OCI-LY7 (cell line): Measurements from ENCODE around the gene ZNF821. TPM values are rescaled to one million over a fixed set of nuclear protein-coding genes. Genes with fewer than 3 reads are reported as not detected.
"Not testable (repeated sequence)": the region's sequence is repeated elsewhere in the genome, so short reads cannot be mapped to it uniquely, and the experiment has no call there.

Source experiments
- BruUV-seq: library from RNA; stranded (reverse); fragments of 400-500 nt; replicated peaks from 2 replicates; lab custom pipeline; 2021; lab: Mats Ljungman, UMichigan
- CTCF ChIA-PET: fragments of 300-600 bp; sonication (Branson Sonifier 250); formaldehyde crosslinking; loops from one replicate; lab custom pipeline; 2022; ENCODE audit warnings: antibody characterized with exemption; ENCODE audit not compliant: unreplicated experiment; lab: Charles Lee
- POLR2A ChIA-PET: fragments of 300-600 bp; sonication (Branson Sonifier 250); formaldehyde crosslinking; loops from one replicate; lab custom pipeline; 2022; ENCODE audit warnings: antibody characterized with exemption; lab: Charles Lee
- DNase-seq: peaks from one replicate; pipeline ENCODE4 v3.0.0-alpha.2; 2015; ENCODE audit warnings: low spot score
- H2AFZ ChIP-seq: fragments of 200-600 bp; sonication (generic), shearing (Covaris generic); 2 replicates; pipeline ENCODE4 v1.6.1; 2014; ENCODE audit warnings: mild to moderate bottlenecking, antibody characterized with exemption, low read length, moderate library complexity
- H3K27ac ChIP-seq: fragments of 200-600 bp; sonication (generic); 2 replicates; pipeline ENCODE4 v1.5.1; 2014; ENCODE audit warnings: mixed run types, low read depth, mild to moderate bottlenecking, moderate library complexity, low read length, inconsistent platforms; ENCODE audit not compliant: poor library complexity, severe bottlenecking
- H3K36me3 ChIP-seq: fragments of 200-600 bp; sonication (generic); 2 replicates; pipeline ENCODE4 v1.6.1; 2014; ENCODE audit warnings: mild to moderate bottlenecking, antibody characterized with exemption, low read length, moderate library complexity, mixed read lengths; ENCODE audit not compliant: insufficient read depth
- H3K4me1 ChIP-seq: fragments of 200-600 bp; sonication (generic); 2 replicates; pipeline ENCODE4 v1.5.1; 2014; ENCODE audit warnings: mild to moderate bottlenecking, low read length; ENCODE audit not compliant: insufficient read depth, poor library complexity, severe bottlenecking
- H3K4me2 ChIP-seq: fragments of 200-600 bp; sonication (generic); 2 replicates; pipeline ENCODE4 v1.6.1; 2014; ENCODE audit warnings: mild to moderate bottlenecking, low read length
- H3K4me3 ChIP-seq: fragments of 200-600 bp; sonication (generic); 2 replicates; pipeline ENCODE4 v1.5.1; 2014; ENCODE audit warnings: mild to moderate bottlenecking, low read depth, low read length; ENCODE audit not compliant: poor library complexity, severe bottlenecking
- H3K79me2 ChIP-seq: fragments of 200-600 bp; sonication (generic); 2 replicates; pipeline ENCODE4 v1.6.1; 2016; ENCODE audit warnings: low read depth, mild to moderate bottlenecking, low read length, moderate library complexity, mixed read lengths; ENCODE audit not compliant: insufficient read depth
- H3K9me2 ChIP-seq: fragments of 200-600 bp; sonication (generic); 2 replicates; pipeline ENCODE4 v1.6.1; 2016; ENCODE audit warnings: mild to moderate bottlenecking, low read length, mixed read lengths; ENCODE audit not compliant: insufficient read depth
- H3K9me3 ChIP-seq: fragments of 200-600 bp; sonication (generic); 2 replicates; pipeline ENCODE4 v1.6.1; 2014; ENCODE audit warnings: mild to moderate bottlenecking, mixed run types, low read length, mixed read lengths
- H4K20me1 ChIP-seq: fragments of 200-600 bp; sonication (generic); 2 replicates; pipeline ENCODE4 v1.6.1; 2014; ENCODE audit warnings: mild to moderate bottlenecking, antibody characterized with exemption, low read length, moderate library complexity, mixed read lengths; ENCODE audit not compliant: insufficient read depth
- CTCF ChIP-seq: fragments of 200-600 bp; sonication (generic); conservative IDR thresholded peaks from 2 replicates; pipeline ENCODE4 v1.5.1; 2014; ENCODE audit warnings: mild to moderate bottlenecking, antibody characterized with exemption, low read length, moderate library complexity, mixed read lengths
- EZH2phosphoT487 ChIP-seq: fragments of 200-600 bp; sonication (generic); IDR thresholded peaks from 2 replicates; pipeline ENCODE4 v1.6.1; 2018; ENCODE audit warnings: low read depth, borderline replicate concordance, mild to moderate bottlenecking, mixed run types, antibody characterized with exemption, low read length, moderate library complexity, mixed read lengths
- intact Hi-C: fragments of 100-400 bp; cut with micrococcal nuclease; formaldehyde crosslinking; loops from one replicate; pipeline ENCODE4 v1.10.0; 2022; ENCODE audit not compliant: unreplicated experiment
- total RNA-seq, 2 experiments: library from RNA; depleted of rRNA in 1 of 2; stranded (reverse); fragments of >200 nt in 1 of 2; shearing (Covaris generic) in 1 of 2; gene quantifications; 2 replicates each; pipeline ENCODE4 v1.2.3, GENCODE V29; 2014 to 2022

ZNF821 gene
- total RNA-seq, 2 experiments from 2014 or later, result 14.6 to 17.8 TPM

- CTCF ChIA-PET, result no interaction called here
- no peak overlapping the region for H3K27ac ChIP-seq
Observed at GRCh38 chr16:71840052-71840451, 43.9 kb downstream of the ZNF821 start.

DNA sequence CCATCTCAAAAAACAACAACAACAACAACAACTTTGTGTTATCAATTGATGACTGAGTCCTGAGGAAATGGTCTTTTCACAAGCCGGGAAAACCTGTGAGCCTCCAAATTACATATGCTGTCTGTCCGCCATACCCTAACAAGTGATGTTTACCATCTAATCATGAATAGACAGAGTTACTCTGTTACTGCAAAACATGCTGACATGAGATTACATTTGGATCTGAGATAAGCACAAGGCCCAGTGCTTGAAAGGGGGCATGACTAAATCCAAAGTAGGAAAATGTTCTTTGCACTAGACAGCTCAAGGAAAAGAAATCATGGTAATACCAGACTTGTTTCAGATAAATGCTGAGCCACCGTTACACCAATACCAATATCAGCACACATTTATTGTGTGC lies 46.8 kb downstream of the ZNF821 start:
- Histone ChIP-seq H3K27ac (no peak overlapping the region), H3K9me2 (no peaks in the 10 kb centered on the region), H3K4me1 (peaks cover 4% of the 10 kb centered on the region), H2AFZ (no peak overlapping the region), H3K4me3 (no peak overlapping the region), H4K20me1 (no peaks in the 10 kb centered on the region), H3K36me3 (no peaks in the 10 kb centered on the region), H3K79me2 (no peaks in the 10 kb centered on the region), H3K4me2 (no peak overlapping the region), H3K9me3 (no peaks in the 10 kb centered on the region)
- no TSS peak for BruUV-seq
- ChIA-PET POLR2A (no interaction called here), CTCF (no interaction called here)
- no peak for TF ChIP-seq CTCF
- no peak for DNase-seq
- intact Hi-C loops, result no loop called here

More at GRCh38 chr16:71840052-71840451, 43.9 kb downstream of the ZNF821 start:
- DNase-seq, result no peak
- Histone ChIP-seq H3K4me1 (peaks cover 19% of the 10 kb centered on the region), H3K79me2 (no peaks in the 10 kb centered on the region), H3K36me3 (no peaks in the 10 kb centered on the region), H3K4me2 (no peak overlapping the region), H3K9me2 (no peaks in the 10 kb centered on the region), H2AFZ (no peak overlapping the region), H3K9me3 (no peaks in the 10 kb centered on the region), H3K4me3 (no peak overlapping the region), H4K20me1 (no peaks in the 10 kb centered on the region)
- TF ChIP-seq CTCF (no peak), EZH2phosphoT487 (no peak)
- POLR2A ChIA-PET, result interaction anchor here (1.0 to 1.4 kb wide), 4 partner anchors 12 to 45 kb away, joined by 3 to 5 read pairs (median 4); no protein-coding TSS in a partner anchor
- intact Hi-C loops, result no loop called here
- BruUV-seq, result no TSS peak

- CTCF ChIA-PET, result no interaction called here
- Histone ChIP-seq H3K27ac (no peak overlapping the region), H4K20me1 (no peaks in the 10 kb centered on the region), H3K9me3 (no peaks in the 10 kb centered on the region), H3K4me3 (no peak overlapping the region), H3K79me2 (no peaks in the 10 kb centered on the region), H3K36me3 (no peaks in the 10 kb centered on the region), H3K4me1 (no peaks in the 10 kb centered on the region), H3K4me2 (no peak overlapping the region), H3K9me2 (no peaks in the 10 kb centered on the region), H2AFZ (no peak overlapping the region)
- intact Hi-C loops, result no loop called here
- no TSS peak for BruUV-seq
- POLR2A ChIA-PET, result no interaction called here
- no peak for DNase-seq
- no peak for TF ChIP-seq EZH2phosphoT487
- no peak for TF ChIP-seq CTCF
Observed at GRCh38 chr16:71834291-71834690, 49.7 kb downstream of the ZNF821 start.

- BruUV-seq, H3K79me2 ChIP-seq, CTCF ChIA-PET, H3K4me1 ChIP-seq, H2AFZ ChIP-seq, H3K9me2 ChIP-seq, H3K4me2 ChIP-seq, H3K36me3 ChIP-seq, H3K9me3 ChIP-seq, DNase-seq, H3K27ac ChIP-seq, intact Hi-C loops, H4K20me1 ChIP-seq, H3K4me3 ChIP-seq: not testable (repeated sequence)
- POLR2A ChIA-PET, result interaction anchor here (0.7 kb wide), 2 partner anchors 13 to 43 kb away, joined by 3 to 5 read pairs; no protein-coding TSS in a partner anchor
Observed at GRCh38 chr16:71832112-71832511, 51.9 kb downstream of the ZNF821 start.
